ENCODE measurements around the gene USP15.

The USP15 gene

DNA sequence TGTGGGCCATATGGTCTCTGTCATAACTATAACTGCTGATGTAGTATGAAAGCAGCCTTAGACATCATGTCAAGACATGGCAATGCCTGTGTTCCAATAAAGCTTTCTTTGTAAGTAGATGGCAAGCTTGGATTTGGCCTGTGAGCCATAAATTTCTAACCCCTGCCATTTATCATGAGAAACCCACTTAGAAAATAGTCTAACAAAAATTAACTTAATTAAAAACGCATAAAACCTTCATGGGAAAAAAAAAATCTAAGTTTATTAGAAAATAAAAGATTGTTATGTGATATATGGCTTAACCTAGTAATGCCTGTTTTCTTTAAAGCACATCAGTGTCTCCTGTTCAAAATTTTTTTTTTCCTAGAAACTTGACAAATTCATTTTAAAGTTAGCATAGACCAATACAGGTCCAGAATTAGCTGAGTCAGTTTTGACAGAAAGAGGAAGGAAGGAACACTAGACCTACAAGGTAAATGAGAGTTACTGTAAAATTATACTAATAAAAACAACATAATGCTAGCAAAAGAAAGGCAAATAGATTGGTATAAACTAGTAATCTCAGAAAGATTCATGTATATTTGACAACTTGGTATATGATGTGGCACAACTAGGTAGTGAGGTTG, 68.2 kb downstream of the USP15 start:
- TF ChIP-seq TEAD4 (IDR thresholded peaks at IDR 0.05) (no peak), MAX (IDR thresholded peaks at IDR 0.05) (no peak), EGR1 (IDR thresholded peaks at IDR 0.05) (no peak)

DNA sequence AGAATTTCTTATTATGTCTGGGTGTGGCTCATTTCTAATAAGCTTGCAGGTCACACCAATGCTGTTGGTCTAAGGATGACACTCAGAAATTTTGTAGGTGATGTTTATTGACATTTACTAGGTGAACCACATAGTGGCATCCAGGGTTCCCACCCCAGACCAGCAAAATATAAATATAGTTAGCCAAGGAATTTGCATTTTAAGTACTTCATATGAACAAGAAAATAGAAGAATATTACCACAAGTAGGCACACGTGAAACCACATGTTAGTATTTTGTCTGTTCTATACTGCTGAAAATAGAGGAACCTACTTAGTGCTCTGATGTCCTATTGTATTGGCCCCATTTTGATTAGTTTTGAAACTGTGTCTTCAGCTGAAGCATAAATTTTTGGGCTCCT, 71.1 kb downstream of the USP15 start:
- TF ChIP-seq ZBTB7A (IDR thresholded peaks at IDR 0.05; ENCODE audit: low read depth) = no peak
- no peak for TF ChIP-seq FOXM1 (IDR thresholded peaks at IDR 0.05; ENCODE audit: borderline replicate concordance, low read depth)
- TF ChIP-seq RAD21 (IDR thresholded peaks at IDR 0.05; ENCODE audit: low read depth) = no peak
- TF ChIP-seq TCF12 (IDR thresholded peaks at IDR 0.05; ENCODE audit: low read depth) = no peak
- TF ChIP-seq NFIC (IDR thresholded peaks at IDR 0.05) = no peak
- no peak for TF ChIP-seq YY1 (IDR thresholded peaks at IDR 0.05; ENCODE audit: low read depth)
- TF ChIP-seq, protein P1, sequence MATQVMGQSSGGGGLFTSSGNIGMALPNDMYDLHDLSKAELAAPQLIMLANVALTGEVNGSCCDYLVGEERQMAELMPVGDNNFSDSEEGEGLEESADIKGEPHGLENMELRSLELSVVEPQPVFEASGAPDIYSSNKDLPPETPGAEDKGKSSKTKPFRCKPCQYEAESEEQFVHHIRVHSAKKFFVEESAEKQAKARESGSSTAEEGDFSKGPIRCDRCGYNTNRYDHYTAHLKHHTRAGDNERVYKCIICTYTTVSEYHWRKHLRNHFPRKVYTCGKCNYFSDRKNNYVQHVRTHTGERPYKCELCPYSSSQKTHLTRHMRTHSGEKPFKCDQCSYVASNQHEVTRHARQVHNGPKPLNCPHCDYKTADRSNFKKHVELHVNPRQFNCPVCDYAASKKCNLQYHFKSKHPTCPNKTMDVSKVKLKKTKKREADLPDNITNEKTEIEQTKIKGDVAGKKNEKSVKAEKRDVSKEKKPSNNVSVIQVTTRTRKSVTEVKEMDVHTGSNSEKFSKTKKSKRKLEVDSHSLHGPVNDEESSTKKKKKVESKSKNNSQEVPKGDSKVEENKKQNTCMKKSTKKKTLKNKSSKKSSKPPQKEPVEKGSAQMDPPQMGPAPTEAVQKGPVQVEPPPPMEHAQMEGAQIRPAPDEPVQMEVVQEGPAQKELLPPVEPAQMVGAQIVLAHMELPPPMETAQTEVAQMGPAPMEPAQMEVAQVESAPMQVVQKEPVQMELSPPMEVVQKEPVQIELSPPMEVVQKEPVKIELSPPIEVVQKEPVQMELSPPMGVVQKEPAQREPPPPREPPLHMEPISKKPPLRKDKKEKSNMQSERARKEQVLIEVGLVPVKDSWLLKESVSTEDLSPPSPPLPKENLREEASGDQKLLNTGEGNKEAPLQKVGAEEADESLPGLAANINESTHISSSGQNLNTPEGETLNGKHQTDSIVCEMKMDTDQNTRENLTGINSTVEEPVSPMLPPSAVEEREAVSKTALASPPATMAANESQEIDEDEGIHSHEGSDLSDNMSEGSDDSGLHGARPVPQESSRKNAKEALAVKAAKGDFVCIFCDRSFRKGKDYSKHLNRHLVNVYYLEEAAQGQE (IDR thresholded peaks at IDR 0.05; ENCODE audit: low read depth) = no peak
- no peak for TF ChIP-seq CEBPB (IDR thresholded peaks at IDR 0.05)
- TF ChIP-seq TEAD4 (IDR thresholded peaks at IDR 0.05) = no peak
- TF ChIP-seq TAF1 (IDR thresholded peaks at IDR 0.05; ENCODE audit: low read depth) = no peak
- TF ChIP-seq EGR1 (IDR thresholded peaks at IDR 0.05) = no peak

GRCh38 chr12:62332598-62332997, 72.4 kb downstream of the USP15 start:
- TF ChIP-seq MAX (IDR thresholded peaks at IDR 0.05) = no peak
- TF ChIP-seq NFIC (IDR thresholded peaks at IDR 0.05) = no peak

DNA sequence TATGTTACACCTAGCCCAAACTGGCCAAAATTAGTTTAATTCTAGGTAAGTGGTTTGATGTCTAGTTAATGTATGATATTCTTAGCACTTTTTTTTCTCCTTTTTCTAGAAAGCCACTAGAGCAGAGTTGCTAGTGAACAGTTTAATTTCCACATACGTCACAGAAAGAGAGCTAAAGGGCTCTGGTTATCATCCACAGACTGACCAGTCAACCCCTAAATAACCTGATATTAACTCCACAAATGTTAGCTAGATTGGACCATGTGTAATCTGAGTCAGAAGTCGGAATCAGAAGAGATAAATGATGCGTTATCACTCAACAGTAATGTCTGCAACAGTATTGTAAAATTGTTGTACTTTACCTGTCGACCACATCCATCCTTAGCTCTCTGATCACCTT, 74.9 kb downstream of the USP15 start:
- no peak for TF ChIP-seq EGR1 (IDR thresholded peaks at IDR 0.05)
- TF ChIP-seq TEAD4 (IDR thresholded peaks at IDR 0.05) = no peak
- TF ChIP-seq, protein P1 (IDR thresholded peaks at IDR 0.05; ENCODE audit: low read depth) = no peak
- TF ChIP-seq TAF1 (IDR thresholded peaks at IDR 0.05; ENCODE audit: low read depth) = no peak
- TF ChIP-seq MAX (IDR thresholded peaks at IDR 0.05) = no peak
- TF ChIP-seq TCF12 (IDR thresholded peaks at IDR 0.05; ENCODE audit: low read depth) = no peak
- no peak for TF ChIP-seq FOXM1 (IDR thresholded peaks at IDR 0.05; ENCODE audit: borderline replicate concordance, low read depth)
- TF ChIP-seq RAD21 (IDR thresholded peaks at IDR 0.05; ENCODE audit: low read depth) = no peak
- TF ChIP-seq, protein P2, sequence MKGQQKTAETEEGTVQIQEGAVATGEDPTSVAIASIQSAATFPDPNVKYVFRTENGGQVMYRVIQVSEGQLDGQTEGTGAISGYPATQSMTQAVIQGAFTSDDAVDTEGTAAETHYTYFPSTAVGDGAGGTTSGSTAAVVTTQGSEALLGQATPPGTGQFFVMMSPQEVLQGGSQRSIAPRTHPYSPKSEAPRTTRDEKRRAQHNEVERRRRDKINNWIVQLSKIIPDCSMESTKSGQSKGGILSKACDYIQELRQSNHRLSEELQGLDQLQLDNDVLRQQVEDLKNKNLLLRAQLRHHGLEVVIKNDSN (IDR thresholded peaks at IDR 0.05) = no peak
- TF ChIP-seq EP300 (IDR thresholded peaks at IDR 0.05; ENCODE audit: borderline replicate concordance) = no peak
- TF ChIP-seq ZBTB7A (IDR thresholded peaks at IDR 0.05; ENCODE audit: low read depth) = no peak
- TF ChIP-seq CREB1 (IDR thresholded peaks at IDR 0.05; ENCODE audit: low read depth) = no peak
- TF ChIP-seq YY1 (IDR thresholded peaks at IDR 0.05; ENCODE audit: low read depth) = no peak
- no peak for TF ChIP-seq CEBPB (IDR thresholded peaks at IDR 0.05)
- no peak for TF ChIP-seq NFIC (IDR thresholded peaks at IDR 0.05)

GRCh38 chr12:62335796-62336195, 75.6 kb downstream of the USP15 start:
- TF ChIP-seq TCF12 (IDR thresholded peaks at IDR 0.05; ENCODE audit: low read depth) (no peak), EGR1 (IDR thresholded peaks at IDR 0.05) (no peak), YY1 (IDR thresholded peaks at IDR 0.05; ENCODE audit: low read depth) (no peak)

GRCh38 chr12:62345667-62346066, 85.5 kb downstream of the USP15 start:
- TF ChIP-seq YY1 (IDR thresholded peaks at IDR 0.05; ENCODE audit: low read depth) (no peak), MAX (IDR thresholded peaks at IDR 0.05) (no peak), CREB1 (IDR thresholded peaks at IDR 0.05; ENCODE audit: low read depth) (no peak), FOXM1 (IDR thresholded peaks at IDR 0.05; ENCODE audit: borderline replicate concordance, low read depth) (no peak), EGR1 (IDR thresholded peaks at IDR 0.05) (no peak), ZBTB7A (IDR thresholded peaks at IDR 0.05; ENCODE audit: low read depth) (no peak), TAF1 (IDR thresholded peaks at IDR 0.05; ENCODE audit: low read depth) (no peak), RAD21 (IDR thresholded peaks at IDR 0.05; ENCODE audit: low read depth) (no peak)

GRCh38 chr12:62346817-62347216, 86.6 kb downstream of the USP15 start:
- TF ChIP-seq RAD21 (IDR thresholded peaks at IDR 0.05; ENCODE audit: low read depth) (no peak), TAF1 (IDR thresholded peaks at IDR 0.05; ENCODE audit: low read depth) (no peak), CEBPB (IDR thresholded peaks at IDR 0.05) (no peak), YY1 (IDR thresholded peaks at IDR 0.05; ENCODE audit: low read depth) (no peak), CREB1 (IDR thresholded peaks at IDR 0.05; ENCODE audit: low read depth) (no peak), ZBTB7A (IDR thresholded peaks at IDR 0.05; ENCODE audit: low read depth) (no peak), NFIC (IDR thresholded peaks at IDR 0.05) (no peak), MAX (IDR thresholded peaks at IDR 0.05) (no peak), TEAD4 (IDR thresholded peaks at IDR 0.05) (no peak), EP300 (IDR thresholded peaks at IDR 0.05; ENCODE audit: borderline replicate concordance) (no peak), FOXM1 (IDR thresholded peaks at IDR 0.05; ENCODE audit: borderline replicate concordance, low read depth) (no peak), TCF12 (IDR thresholded peaks at IDR 0.05; ENCODE audit: low read depth) (no peak), EGR1 (IDR thresholded peaks at IDR 0.05) (no peak)
- TF ChIP-seq, protein P2 (IDR thresholded peaks at IDR 0.05) = no peak
- TF ChIP-seq, protein P1 (IDR thresholded peaks at IDR 0.05; ENCODE audit: low read depth) = no peak
